ENCODE measurements around the gene PDCD11. TPM values are rescaled to one million over a fixed set of nuclear protein-coding genes. Genes with fewer than 3 reads are reported as not detected.
A peak's percentile ranks its signal among the peaks of the same experiment; 100 is the strongest.

The PDCD11 gene
- polyA plus RNA-seq, 2 donors: 12.2 to 15.5 TPM

GRCh38 chr10:103493362-103493915 is 97.0 kb downstream of the PDCD11 start, which contains the start of gene NEURL1:
NEURL1 (plus strand) TSS chr10:103493705; CDS start chr10:103494388, 683 bp downstream.
- H3K27me3 ChIP-seq (ENCODE audit: control insufficient read depth in 1 of 2, insufficient read depth in 2 of 2, low read length in 2 of 2): peaks cover 0 to 7% of the 10 kb centered on the region in 2 donors
- 2 to 3% methylated on average over 63 to 65 of the region's 65 CpGs for WGBS, 2 donors
- no peak within 1 kb of the TSS for H3K27ac ChIP-seq (ENCODE audit: low read depth in 2 of 2, low read length in 1 of 2)
- peaks cover 3 to 8% of the 10 kb centered on the region in 2 donors for H3K4me1 ChIP-seq (ENCODE audit: control insufficient read depth in 2 of 2, insufficient read depth in 2 of 2, low read length in 1 of 2)
- H3K36me3 ChIP-seq (ENCODE audit: control insufficient read depth in 2 of 2, insufficient read depth in 2 of 2, low read length in 1 of 2): no peaks in the 10 kb centered on the region
- no peaks in the 10 kb centered on the region for H3K9me3 ChIP-seq (ENCODE audit: control insufficient read depth in 2 of 2, insufficient read depth in 1 of 2, low read depth in 1 of 2, low read length in 1 of 2)
- peak within 1 kb of the TSS; percentile 24 to 48 for H3K4me3 ChIP-seq (ENCODE audit: low read depth in 1 of 2, low read length in 2 of 2)

GRCh38 chr10:103493916-103494877 is 97.8 kb downstream of the PDCD11 start:
- H3K36me3 ChIP-seq (ENCODE audit: control insufficient read depth in 2 of 2, insufficient read depth in 2 of 2, low read length in 1 of 2): no peaks in the 10 kb centered on the region
- peaks cover 0 to 7% of the 10 kb centered on the region in 2 donors for H3K27me3 ChIP-seq (ENCODE audit: control insufficient read depth in 1 of 2, insufficient read depth in 2 of 2, low read length in 2 of 2)
- no peaks in the 10 kb centered on the region for H3K9me3 ChIP-seq (ENCODE audit: control insufficient read depth in 2 of 2, insufficient read depth in 1 of 2, low read depth in 1 of 2, low read length in 1 of 2)
- H3K4me3 ChIP-seq (ENCODE audit: low read depth in 1 of 2, low read length in 2 of 2): peak overlapping the region; percentile 24 to 48
- H3K27ac ChIP-seq (ENCODE audit: low read depth in 2 of 2, low read length in 1 of 2): no peak overlapping the region
- WGBS, 2 donors: 2% methylated on average over 51 to 92 of the region's 92 CpGs
- H3K4me1 ChIP-seq (ENCODE audit: control insufficient read depth in 2 of 2, insufficient read depth in 2 of 2, low read length in 1 of 2): peaks cover 3 to 8% of the 10 kb centered on the region in 2 donors

- no peaks in the 10 kb centered on the region for H3K9me3 ChIP-seq (ENCODE audit: control insufficient read depth in 2 of 2, insufficient read depth in 1 of 2, low read depth in 1 of 2, low read length in 1 of 2)
- H3K4me3 ChIP-seq (ENCODE audit: low read depth in 1 of 2, low read length in 2 of 2): no peak overlapping the region
- no peaks in the 10 kb centered on the region for H3K36me3 ChIP-seq (ENCODE audit: control insufficient read depth in 2 of 2, insufficient read depth in 2 of 2, low read length in 1 of 2)
- H3K4me1 ChIP-seq (ENCODE audit: control insufficient read depth in 2 of 2, insufficient read depth in 2 of 2, low read length in 1 of 2): peaks cover 3 to 8% of the 10 kb centered on the region in 2 donors
- H3K27me3 ChIP-seq (ENCODE audit: control insufficient read depth in 1 of 2, insufficient read depth in 2 of 2, low read length in 2 of 2): peaks cover 0 to 7% of the 10 kb centered on the region in 2 donors
- H3K27ac ChIP-seq (ENCODE audit: low read depth in 2 of 2, low read length in 1 of 2): no peak overlapping the region
- WGBS, 2 donors: 86 to 89% methylated on average over 3 of the region's 3 CpGs
These were observed 98.9 kb downstream of the PDCD11 start for GRCh38 chr10:103495321-103495720.

Other genes with a start within 250 kb of the PDCD11 start
- 10 to 100 TPM; 60.6 to 75.0 TPM for gene NT5C2, start 203.4 kb upstream of the PDCD11 start, polyA plus RNA-seq
- under 1 TPM in 1 of 2 donors, not detected in 1; 0.02 TPM for gene RPEL1, start 150.7 kb upstream of the PDCD11 start, polyA plus RNA-seq
- gene INA, start 119.5 kb upstream of the PDCD11 start, polyA plus RNA-seq: under 1 TPM; 0.28 to 0.53 TPM
- 1 to 10 TPM; 4.2 to 4.8 TPM for gene PCGF6, start 45.5 kb upstream of the PDCD11 start, polyA plus RNA-seq
- gene TAF5, start 28.6 kb upstream of the PDCD11 start, polyA plus RNA-seq: 1 to 10 TPM; 1.3 to 1.6 TPM
- gene ATP5MK, start 151 bp upstream of the PDCD11 start, polyA plus RNA-seq: 100 to 1,000 TPM; 707 to 972 TPM
- gene CALHM2, start 55.7 kb downstream of the PDCD11 start, polyA plus RNA-seq: 1 to 10 TPM; 5.3 to 9.7 TPM
- gene CALHM1, start 62.3 kb downstream of the PDCD11 start, polyA plus RNA-seq: not detected
- gene CALHM3, start 82.6 kb downstream of the PDCD11 start, polyA plus RNA-seq: not detected
- gene NEURL1, start 97.1 kb downstream of the PDCD11 start, polyA plus RNA-seq: under 1 TPM; 0.10 to 0.11 TPM